ENCODE results near the gene RNF5.
"Not testable (repeated sequence)": the region's sequence is repeated elsewhere in the genome, so short reads cannot be mapped to it uniquely, and the experiment has no call there.

RNF5 gene

GRCh38 chr6:32190911-32191677, 12.9 kb downstream of the RNF5 start:
- DNase-seq: no peak

- no peak for DNase-seq
Observed at GRCh38 chr6:32191696-32192607, 13.7 kb downstream of the RNF5 start.

GRCh38 chr6:32192608-32193039, 14.4 kb downstream of the RNF5 start, which contains the start of gene GPSM3:
GPSM3 (minus strand) TSS chr6:32192643; CDS start chr6:32192513, 130 bp downstream.
- no peak for DNase-seq

- DNase-seq: not testable (repeated sequence)
Observed at GRCh38 chr6:32193096-32193495, 14.9 kb downstream of the RNF5 start.

- no peak for DNase-seq
Observed at GRCh38 chr6:32194388-32194787, 16.2 kb downstream of the RNF5 start.

GRCh38 chr6:32194825-32195651, 16.8 kb downstream of the RNF5 start:
- DNase-seq: peak; percentile 46

- DNase-seq: peak; percentile 100
Observed at GRCh38 chr6:32195652-32195901, 17.4 kb downstream of the RNF5 start.

GRCh38 chr6:32195902-32196681, 17.9 kb downstream of the RNF5 start:
- DNase-seq: peak; percentile 74

GRCh38 chr6:32196682-32197616, 18.7 kb downstream of the RNF5 start:
- no peak for DNase-seq

GRCh38 chr6:32198345-32198696, 20.1 kb downstream of the RNF5 start:
- DNase-seq: no peak

GRCh38 chr6:32198866-32199265, 20.7 kb downstream of the RNF5 start:
- DNase-seq: no peak

- DNase-seq: no peak
Observed at GRCh38 chr6:32200711-32201475, 22.7 kb downstream of the RNF5 start.

- DNase-seq: no peak
Observed at GRCh38 chr6:32202186-32202585, 24.0 kb downstream of the RNF5 start.

GRCh38 chr6:32203426-32204267, 25.4 kb downstream of the RNF5 start:
- no peak for DNase-seq

GRCh38 chr6:32204268-32204715, 26.1 kb downstream of the RNF5 start:
- DNase-seq: no peak

GRCh38 chr6:32208996-32209395, 30.8 kb downstream of the RNF5 start:
- DNase-seq: no peak

- DNase-seq: no peak
Observed at GRCh38 chr6:32210191-32210601, 32.0 kb downstream of the RNF5 start.

GRCh38 chr6:32211432-32211831, 33.2 kb downstream of the RNF5 start:
- not testable (repeated sequence) for DNase-seq

GRCh38 chr6:32212076-32212760, 34.0 kb downstream of the RNF5 start:
- DNase-seq: no peak
